ENCODE measurements around the gene HDLBP.

The HDLBP gene

DNA sequence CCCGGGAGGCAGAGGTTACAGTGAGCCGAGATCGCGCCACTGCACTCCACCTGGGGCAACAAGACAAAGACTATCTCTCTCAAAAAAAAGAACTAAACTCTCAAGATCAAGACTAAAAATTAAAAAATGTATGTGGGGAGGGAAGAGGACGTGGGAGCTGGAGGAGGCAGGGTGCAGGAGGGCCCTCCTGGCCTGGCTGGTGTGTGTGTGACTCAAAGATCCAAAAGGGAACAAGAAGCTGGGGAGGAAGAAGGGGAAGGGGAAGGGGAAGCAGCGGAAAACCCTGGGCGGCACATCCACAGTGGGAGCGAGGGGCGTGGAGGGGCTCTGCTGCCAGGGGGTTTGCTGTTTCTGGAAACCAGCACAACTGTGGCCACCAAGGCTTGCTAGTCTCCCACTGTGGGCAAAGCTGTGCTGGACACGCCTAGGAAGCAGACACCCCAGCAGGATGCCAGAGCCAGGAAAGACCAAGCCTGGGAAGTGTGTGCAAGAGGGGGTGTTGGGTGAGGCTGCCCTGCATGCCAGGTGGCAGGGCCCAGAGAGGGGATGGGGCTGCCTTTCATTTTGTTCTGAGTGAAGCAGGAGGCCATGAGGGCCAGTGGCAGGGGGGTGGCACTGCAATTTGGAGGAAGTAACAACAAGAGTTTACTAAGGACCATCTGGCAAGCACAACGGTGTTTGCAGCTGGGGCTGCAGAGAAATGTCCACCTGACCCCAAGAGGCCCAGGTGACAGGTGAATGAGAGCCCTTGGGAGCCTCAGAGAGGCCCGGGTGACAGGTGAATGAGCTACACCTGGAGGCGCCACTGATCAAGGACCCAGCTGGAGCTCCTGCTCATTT, 82.5 kb downstream of the HDLBP start:
- TF ChIP-seq, protein P1, sequence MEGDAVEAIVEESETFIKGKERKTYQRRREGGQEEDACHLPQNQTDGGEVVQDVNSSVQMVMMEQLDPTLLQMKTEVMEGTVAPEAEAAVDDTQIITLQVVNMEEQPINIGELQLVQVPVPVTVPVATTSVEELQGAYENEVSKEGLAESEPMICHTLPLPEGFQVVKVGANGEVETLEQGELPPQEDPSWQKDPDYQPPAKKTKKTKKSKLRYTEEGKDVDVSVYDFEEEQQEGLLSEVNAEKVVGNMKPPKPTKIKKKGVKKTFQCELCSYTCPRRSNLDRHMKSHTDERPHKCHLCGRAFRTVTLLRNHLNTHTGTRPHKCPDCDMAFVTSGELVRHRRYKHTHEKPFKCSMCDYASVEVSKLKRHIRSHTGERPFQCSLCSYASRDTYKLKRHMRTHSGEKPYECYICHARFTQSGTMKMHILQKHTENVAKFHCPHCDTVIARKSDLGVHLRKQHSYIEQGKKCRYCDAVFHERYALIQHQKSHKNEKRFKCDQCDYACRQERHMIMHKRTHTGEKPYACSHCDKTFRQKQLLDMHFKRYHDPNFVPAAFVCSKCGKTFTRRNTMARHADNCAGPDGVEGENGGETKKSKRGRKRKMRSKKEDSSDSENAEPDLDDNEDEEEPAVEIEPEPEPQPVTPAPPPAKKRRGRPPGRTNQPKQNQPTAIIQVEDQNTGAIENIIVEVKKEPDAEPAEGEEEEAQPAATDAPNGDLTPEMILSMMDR (IDR thresholded peaks at IDR 0.05; ENCODE audit: low read depth, low read length), result no peak
- no peak overlapping the region for H3K4me3 ChIP-seq (ENCODE audit: low read depth, low read length)

DNA sequence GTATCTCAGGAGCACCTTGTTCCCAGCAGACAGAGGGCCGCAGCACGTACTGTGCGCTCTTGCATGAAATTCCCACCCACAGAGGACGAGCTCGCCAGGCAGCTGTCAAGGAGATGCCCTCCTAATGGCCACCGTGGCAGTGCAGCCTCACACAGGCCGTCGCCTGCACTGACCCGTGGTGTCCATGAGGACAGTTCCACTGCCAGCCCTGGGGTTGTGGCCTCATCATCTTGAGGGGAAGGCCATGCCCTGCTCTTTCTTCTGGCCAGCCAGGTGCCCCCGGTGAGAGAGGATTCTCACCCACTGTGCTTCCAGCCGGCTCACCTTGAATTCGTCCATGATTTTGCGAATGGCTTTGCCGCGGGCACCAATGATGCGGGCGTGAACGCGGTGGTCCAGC, 85.0 kb downstream of the HDLBP start:
- H3K4me3 ChIP-seq (ENCODE audit: low read depth, low read length), result no peak overlapping the region
- TF ChIP-seq, protein P1 (IDR thresholded peaks at IDR 0.05; ENCODE audit: low read depth, low read length), result no peak

DNA sequence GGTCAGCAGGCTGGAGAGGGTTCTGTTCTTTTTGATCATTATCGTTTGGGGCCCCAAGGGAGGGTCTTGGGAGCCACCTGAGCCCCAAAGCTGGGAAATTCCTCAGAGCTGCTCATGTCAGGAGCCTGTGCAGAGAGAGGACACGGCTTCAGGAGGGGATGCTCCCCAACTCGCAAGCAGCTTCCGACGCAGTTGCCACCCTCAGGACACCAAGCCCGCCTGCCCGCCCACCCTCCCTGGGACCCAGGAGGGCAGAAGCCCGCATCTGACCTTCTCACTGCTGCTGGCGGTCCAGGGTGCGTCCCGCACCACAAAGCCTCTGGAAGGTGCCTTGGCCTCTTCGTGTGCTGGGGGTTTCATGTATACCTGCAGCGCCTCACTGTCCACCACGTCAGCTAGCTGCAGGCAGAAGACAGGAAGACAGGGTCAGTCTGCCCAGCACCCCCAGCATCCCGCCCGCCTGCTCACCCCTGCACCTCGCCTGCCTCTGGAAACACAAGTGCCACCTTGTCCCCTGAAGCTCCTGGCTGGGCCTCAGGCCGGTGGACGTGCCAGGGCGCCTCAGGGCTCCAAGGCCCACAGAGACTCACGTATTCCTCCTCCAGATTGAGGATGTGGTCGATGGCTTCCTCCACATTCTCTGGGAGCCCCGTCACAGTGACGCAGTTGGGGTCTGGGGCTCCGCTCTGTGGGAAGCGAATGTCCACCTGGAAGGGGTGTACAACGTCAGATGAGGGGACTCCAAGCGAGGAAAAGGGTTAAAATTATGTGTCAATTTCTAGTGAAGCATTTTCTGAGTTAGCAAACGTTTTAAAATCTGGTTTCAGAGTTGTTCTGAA, 85.7 kb downstream of the HDLBP start:
- H3K4me3 ChIP-seq (ENCODE audit: low read depth, low read length), result no peak overlapping the region
- TF ChIP-seq, protein P1 (IDR thresholded peaks at IDR 0.05; ENCODE audit: low read depth, low read length), result no peak

DNA sequence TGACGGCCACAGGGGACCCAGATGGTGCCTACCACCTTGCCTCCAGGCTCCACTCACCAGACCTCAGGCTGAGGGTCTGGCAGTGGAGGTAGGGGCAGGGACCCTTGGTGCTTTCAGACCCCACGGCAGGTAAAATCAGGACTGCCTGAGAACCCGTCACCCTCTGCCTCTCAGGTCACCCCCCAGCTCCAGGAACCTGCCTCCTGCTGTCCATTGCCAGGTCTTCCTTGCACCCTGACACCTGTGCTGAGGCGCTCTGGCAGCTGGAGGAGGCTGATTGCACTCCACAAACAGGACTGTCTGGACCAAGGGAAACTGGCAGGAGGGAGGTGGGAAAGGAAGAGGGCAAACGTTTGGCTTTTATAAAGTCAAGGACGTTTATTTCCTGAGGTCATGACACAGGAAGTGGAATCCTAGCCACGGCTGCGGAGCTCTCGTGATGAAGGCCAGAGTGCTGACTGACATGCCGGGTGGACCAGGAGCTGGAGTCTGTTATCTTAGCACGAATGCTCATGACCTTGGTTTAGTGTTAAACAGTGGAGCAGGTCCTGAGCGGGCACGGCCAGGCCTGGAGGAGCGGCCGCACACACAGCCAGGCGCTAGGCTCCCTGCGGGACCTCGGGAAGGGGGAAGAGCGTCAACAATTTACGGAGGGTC, 86.5 kb downstream of the HDLBP start:
- no peak overlapping the region for H3K4me3 ChIP-seq (ENCODE audit: low read depth, low read length)
- TF ChIP-seq, protein P1 (IDR thresholded peaks at IDR 0.05; ENCODE audit: low read depth, low read length), result no peak

DNA sequence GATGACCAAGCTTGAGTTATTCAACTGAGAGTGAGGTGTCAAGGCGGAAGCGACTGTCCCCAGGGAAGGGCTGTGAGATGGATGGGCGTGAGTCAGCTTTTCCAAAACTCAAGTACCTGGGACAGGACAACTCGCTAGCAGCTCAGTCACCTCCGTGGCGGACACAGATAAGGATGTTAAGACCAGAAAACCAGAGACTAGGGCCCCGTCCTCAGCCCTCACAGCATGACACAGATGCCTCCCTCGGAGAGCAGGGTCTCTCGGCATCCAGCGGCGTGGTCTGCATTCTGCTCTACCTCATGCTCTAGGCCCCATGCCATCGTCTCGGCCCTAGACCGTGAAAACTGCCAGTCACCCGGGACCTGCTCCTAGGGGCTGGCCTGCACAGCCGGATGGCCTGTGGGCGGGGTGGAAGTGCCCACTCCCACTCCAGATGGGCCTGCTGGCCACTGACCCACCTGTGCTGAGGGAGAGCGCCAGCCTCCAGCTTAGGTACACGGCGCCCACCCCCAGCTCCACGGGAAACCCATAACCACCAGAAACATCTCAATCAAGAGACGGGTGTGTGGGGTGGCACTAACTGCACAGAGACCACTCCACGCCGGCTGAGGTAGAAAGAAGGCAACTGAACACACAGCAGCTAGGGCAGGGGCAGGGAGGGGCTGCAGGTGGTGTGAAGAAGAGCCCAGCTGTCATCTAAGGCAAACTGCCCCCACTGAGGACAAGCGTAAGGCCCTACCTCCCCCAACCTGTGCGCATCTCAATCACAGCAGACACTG, 87.2 kb downstream of the HDLBP start:
- TF ChIP-seq, protein P1 (IDR thresholded peaks at IDR 0.05; ENCODE audit: low read depth, low read length), result no peak
- H3K4me3 ChIP-seq (ENCODE audit: low read depth, low read length), result no peak overlapping the region

DNA sequence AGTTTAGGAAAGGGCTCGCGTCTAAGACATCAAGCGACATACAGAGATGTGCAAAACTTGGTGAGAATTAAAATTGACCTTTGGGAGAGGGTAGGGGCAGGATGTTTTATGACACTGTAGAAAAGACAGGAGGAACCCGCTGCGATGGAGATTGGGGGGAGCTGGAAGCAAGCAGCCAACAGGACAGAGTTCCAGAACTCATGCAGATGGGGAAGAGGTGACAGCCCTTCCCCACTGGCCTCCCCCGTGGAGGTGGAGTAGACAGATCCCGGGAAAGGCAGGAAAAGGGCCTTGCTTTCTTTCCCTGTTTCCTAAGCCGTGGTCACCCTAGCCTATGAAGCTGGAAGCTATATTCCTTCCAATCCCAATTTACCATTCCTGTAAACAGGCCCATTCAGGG, 87.9 kb downstream of the HDLBP start:
- no peak overlapping the region for H3K4me3 ChIP-seq (ENCODE audit: low read depth, low read length)
- TF ChIP-seq, protein P1 (IDR thresholded peaks at IDR 0.05; ENCODE audit: low read depth, low read length), result no peak

Data from WI38 (cell line).